SK-N-SH (cell line): ENCODE data around the gene CYBC1. TPM values are rescaled to one million over a fixed set of nuclear protein-coding genes. Genes with fewer than 3 reads are reported as not detected.

ENCODE experiments used
- CTCF ChIA-PET: fragments of 300-600, 350-600 bp; formaldehyde crosslinking; extraction: SDS; loops from one replicate; lab custom pipeline; 2021; lab: Yijun Ruan, JAX
- POLR2A ChIA-PET: fragments of 350-600 bp; sonication (Branson Sonifier 250); formaldehyde crosslinking; extraction: SDS; loops from one replicate; lab custom pipeline; 2020; ENCODE audit warnings: antibody characterized with exemption, inconsistent platforms; lab: Yijun Ruan, JAX
- DNase-seq: peaks from one replicate; pipeline ENCODE4 v3.0.0; 2012
- H2AFZ ChIP-seq: fragments of 200-600 bp; sonication (generic); 2 replicates; pipeline ENCODE4 v1.8.1; 2016; ENCODE audit warnings: antibody characterized with exemption, mild to moderate bottlenecking, low read depth
- H3F3A ChIP-seq: fragments of 200-600 bp; sonication (generic); replicated peaks from 2 replicates; pipeline ENCODE3; 2016; ENCODE audit warnings: antibody characterized with exemption, mild to moderate bottlenecking; ENCODE audit not compliant: insufficient read depth
- H3K27ac ChIP-seq, 2 experiments: fragments of 200-500 bp in 1 of 2; fragments of 200-600 bp in 1 of 2; sonication (Bioruptor generic) in 1 of 2; sonication (generic), shearing (Covaris generic) in 1 of 2; 2 replicates each; pipeline versions ENCODE4 v1.5.1 to v1.6.1; 2014 to 2016; ENCODE audit warnings: low read depth in 2 of 2, inconsistent platforms in 1 of 2, low read length in 1 of 2, mild to moderate bottlenecking in 1 of 2, mixed read lengths in 1 of 2
- H3K27me3 ChIP-seq: fragments of 200-600 bp; sonication (generic), shearing (Covaris generic); 2 replicates; pipeline ENCODE4 v1.6.1; 2016; ENCODE audit warnings: mixed run types; ENCODE audit not compliant: insufficient read depth
- H3K36me3 ChIP-seq, 2 experiments: fragments of 200-500 bp in 1 of 2; fragments of 200-600 bp in 1 of 2; sonication (Bioruptor generic) in 1 of 2; sonication (generic) in 1 of 2; replicated peaks in 1 of 2; 2 replicates each; pipeline versions ENCODE3 to v1.5.1; 2014 to 2016; ENCODE audit warnings: low read length in 1 of 2, mild to moderate bottlenecking in 1 of 2; ENCODE audit not compliant: insufficient read depth in 2 of 2, control insufficient read depth in 1 of 2
- H3K4me1 ChIP-seq, 2 experiments: fragments of 200-500 bp in 1 of 2; fragments of 200-600 bp in 1 of 2; sonication (Bioruptor generic) in 1 of 2; sonication (generic), shearing (Covaris generic) in 1 of 2; 2 replicates each; pipeline versions ENCODE4 v1.5.1 to v1.6.1; 2014 to 2016; ENCODE audit warnings: low read depth in 1 of 2, low read length in 1 of 2, mixed run types in 1 of 2; ENCODE audit not compliant: insufficient read depth in 2 of 2, control insufficient read depth in 1 of 2
- H3K4me2 ChIP-seq: fragments of 200-600 bp; sonication (generic), shearing (Covaris generic); 2 replicates; pipeline ENCODE4 v1.6.1; 2017; ENCODE audit warnings: mixed run types
- H3K4me3 ChIP-seq, 2 experiments: fragments of 200-500 bp in 1 of 2; fragments of 200-600 bp in 1 of 2; sonication (Bioruptor generic) in 1 of 2; sonication (generic), shearing (Covaris generic) in 1 of 2; 2 replicates each; pipeline versions ENCODE4 v1.5.1 to v1.8.1; 2014 to 2016; ENCODE audit warnings: low read depth in 2 of 2, inconsistent platforms in 1 of 2, low read length in 1 of 2, mild to moderate bottlenecking in 1 of 2, mixed read lengths in 1 of 2, moderate library complexity in 1 of 2
- H3K79me2 ChIP-seq: fragments of 200-600 bp; sonication (generic); 2 replicates; pipeline ENCODE4 v1.8.1; 2017; ENCODE audit warnings: mild to moderate bottlenecking; ENCODE audit not compliant: insufficient read depth
- H3K9ac ChIP-seq: fragments of 200-600 bp; sonication (generic); 2 replicates; pipeline ENCODE4 v1.6.1; 2017; ENCODE audit warnings: mixed run types
- H3K9me2 ChIP-seq: fragments of 200-600 bp; sonication (generic); 2 replicates; pipeline ENCODE4 v1.6.1; 2017; ENCODE audit warnings: mixed run types
- H3K9me3 ChIP-seq: fragments of 200-600 bp; sonication (generic); 2 replicates; pipeline ENCODE4 v1.6.1; 2017; ENCODE audit warnings: mixed run types, mild to moderate bottlenecking, moderate library complexity
- H4K20me1 ChIP-seq: fragments of 200-600 bp; sonication (generic); 2 replicates; pipeline ENCODE4 v1.6.1; 2017; ENCODE audit warnings: mild to moderate bottlenecking, mixed run types; ENCODE audit not compliant: insufficient read depth
- CHD2 ChIP-seq: fragments of 150-350 bp; IDR thresholded peaks from 2 replicates; pipeline ENCODE4 v1.6.1; 2018; ENCODE audit warnings: low read length; ENCODE audit not compliant: partially characterized antibody
- EZH2phosphoT487 ChIP-seq: fragments of 200-600 bp; sonication (generic); IDR thresholded peaks from 2 replicates; pipeline ENCODE4 v1.6.1; 2017; ENCODE audit warnings: low read depth, mixed run types, mild to moderate bottlenecking, antibody characterized with exemption, moderate library complexity, borderline replicate concordance
- FOSL2 ChIP-seq: IDR thresholded peaks from 2 replicates; pipeline ENCODE4 v1.4.0; 2012; ENCODE audit warnings: low read depth, mild to moderate bottlenecking, moderate library complexity, borderline replicate concordance
- FOXM1 ChIP-seq: IDR thresholded peaks from 2 replicates; pipeline ENCODE4 v1.4.0; 2012; ENCODE audit warnings: low read depth, mild to moderate bottlenecking
- GATA2 ChIP-seq: sonication (generic); formaldehyde crosslinking; IDR thresholded peaks from 2 replicates; pipeline ENCODE4 v1.5.0; 2020; ENCODE audit warnings: mild to moderate bottlenecking, missing genetic modification reagents
- JUND ChIP-seq: IDR thresholded peaks from 2 replicates; pipeline ENCODE4 v1.4.0; 2012
- NFIC ChIP-seq: IDR thresholded peaks from 2 replicates; pipeline ENCODE4 v1.4.0; 2012; ENCODE audit warnings: borderline replicate concordance
- NRF1 ChIP-seq: IDR thresholded peaks from 2 replicates; pipeline ENCODE4 v1.6.1; 2012; ENCODE audit warnings: low read depth, mild to moderate bottlenecking, low read length
- POLR2AphosphoS5 ChIP-seq: IDR thresholded peaks from 2 replicates; pipeline ENCODE4 v1.6.1; 2012; ENCODE audit warnings: low read depth, low read length
- RAD21 ChIP-seq: IDR thresholded peaks from 2 replicates; pipeline ENCODE4 v1.6.1; 2012; ENCODE audit warnings: mild to moderate bottlenecking, low read length
- RFX5 ChIP-seq: IDR thresholded peaks from 2 replicates; pipeline ENCODE4 v1.6.1; 2012; ENCODE audit warnings: mild to moderate bottlenecking, improper control_type of control experiment, low read length
- RXRA ChIP-seq: IDR thresholded peaks from 2 replicates; pipeline ENCODE4 v1.4.0; 2012; ENCODE audit warnings: low read depth, mild to moderate bottlenecking, borderline replicate concordance
- TAF1 ChIP-seq: IDR thresholded peaks from 2 replicates; pipeline ENCODE4 v1.6.1; 2012; ENCODE audit warnings: low read depth, mild to moderate bottlenecking, low read length, moderate library complexity, borderline replicate concordance
- TEAD4 ChIP-seq: IDR thresholded peaks from 2 replicates; pipeline ENCODE4 v1.4.0; 2012; ENCODE audit warnings: mild to moderate bottlenecking, borderline replicate concordance; ENCODE audit not compliant: insufficient read depth
- USF2 ChIP-seq: fragments of 150-350 bp; IDR thresholded peaks from 2 replicates; pipeline ENCODE4 v1.6.1; 2017; ENCODE audit warnings: antibody characterized with exemption, low read length, low read depth, borderline replicate concordance
- YY1 ChIP-seq: IDR thresholded peaks from 2 replicates; pipeline ENCODE4 v1.4.0; 2012; ENCODE audit warnings: low read depth, mild to moderate bottlenecking
- WGBS: methylation state at CpG from one replicate; pipeline ENCODE4 v1.1.6; 2017; ENCODE audit warnings: low lambda C conversion rate; 5-methylcytosine and 5-hydroxymethylcytosine counted together
- polyA plus RNA-seq, 3 experiments: library from polyadenylated mRNA; depleted of rRNA; stranded (reverse); fragments of >200 nt; gene quantifications; 2 replicates each; pipeline ENCODE4 v1.2.3, GENCODE V29; 2012
- TF ChIP-seq, protein P1 (sequence below): IDR thresholded peaks from 2 replicates; pipeline ENCODE4 v1.4.0; 2012; ENCODE audit warnings: low read depth
- TF ChIP-seq, protein P2 (sequence below): fragments of 150-350 bp; IDR thresholded peaks from 2 replicates; pipeline ENCODE4 v1.6.1; 2016; ENCODE audit warnings: mild to moderate bottlenecking, low read depth, low read length
- TF ChIP-seq, protein P3 (sequence below): IDR thresholded peaks from 2 replicates; pipeline ENCODE4; 2012

CYBC1 gene
- polyA plus RNA-seq, 1 of the 3 experiments (the other 2 are of a cell fraction): 165 TPM

DNA sequence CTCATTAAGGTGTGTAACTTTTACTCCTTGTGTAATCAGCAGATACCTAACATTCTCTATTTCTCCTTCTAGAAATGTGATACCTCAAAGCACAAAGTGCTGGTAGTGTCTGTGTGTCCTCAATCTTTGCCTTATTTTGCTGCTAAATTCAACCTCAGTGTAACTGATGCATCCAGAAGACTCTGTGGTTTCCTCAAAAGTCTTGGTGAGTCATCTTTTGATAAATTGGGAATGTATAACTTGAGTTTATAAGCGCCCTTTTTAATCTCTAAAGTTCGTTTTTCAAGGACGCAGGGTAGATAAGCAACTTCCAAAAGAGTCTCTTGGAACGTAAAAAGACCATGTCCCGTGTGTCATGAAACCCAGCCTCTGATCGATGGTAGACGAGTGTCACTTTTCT, 18.1 kb upstream of the CYBC1 start:
- Histone ChIP-seq H3K9me3 (no peaks in the 10 kb centered on the region), H3K79me2 (no peaks in the 10 kb centered on the region), H3K4me1 (no peaks in the 10 kb centered on the region), H3K27ac (no peak overlapping the region), H3F3A (no peaks in the 10 kb centered on the region), H3K9me2 (no peaks in the 10 kb centered on the region), H3K4me3 (no peak overlapping the region), H3K36me3 (peaks cover 43 to 44% of the 10 kb centered on the region in 2 experiments), H2AFZ (no peak overlapping the region), H3K9ac (no peak overlapping the region), H4K20me1 (no peaks in the 10 kb centered on the region), H3K27me3 (no peaks in the 10 kb centered on the region), H3K4me2 (no peak overlapping the region)
- POLR2A ChIA-PET: no interaction called here
- 92% methylated on average over 7 of the region's 7 CpGs for WGBS
- CTCF ChIA-PET: no interaction called here
- DNase-seq: no peak
- TF ChIP-seq NRF1 (no peak), POLR2AphosphoS5 (no peak), NFIC (no peak), FOSL2 (no peak), EZH2phosphoT487 (no peak), RXRA (no peak), RAD21 (no peak), FOXM1 (no peak), TEAD4 (no peak), RFX5 (no peak), JUND (no peak), CHD2 (no peak), YY1 (no peak)
- TF ChIP-seq, protein P1, sequence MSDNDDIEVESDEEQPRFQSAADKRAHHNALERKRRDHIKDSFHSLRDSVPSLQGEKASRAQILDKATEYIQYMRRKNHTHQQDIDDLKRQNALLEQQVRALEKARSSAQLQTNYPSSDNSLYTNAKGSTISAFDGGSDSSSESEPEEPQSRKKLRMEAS: no peak
- TF ChIP-seq, protein P2, sequence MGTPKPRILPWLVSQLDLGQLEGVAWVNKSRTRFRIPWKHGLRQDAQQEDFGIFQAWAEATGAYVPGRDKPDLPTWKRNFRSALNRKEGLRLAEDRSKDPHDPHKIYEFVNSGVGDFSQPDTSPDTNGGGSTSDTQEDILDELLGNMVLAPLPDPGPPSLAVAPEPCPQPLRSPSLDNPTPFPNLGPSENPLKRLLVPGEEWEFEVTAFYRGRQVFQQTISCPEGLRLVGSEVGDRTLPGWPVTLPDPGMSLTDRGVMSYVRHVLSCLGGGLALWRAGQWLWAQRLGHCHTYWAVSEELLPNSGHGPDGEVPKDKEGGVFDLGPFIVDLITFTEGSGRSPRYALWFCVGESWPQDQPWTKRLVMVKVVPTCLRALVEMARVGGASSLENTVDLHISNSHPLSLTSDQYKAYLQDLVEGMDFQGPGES: no peak
- TF ChIP-seq, protein P3, sequence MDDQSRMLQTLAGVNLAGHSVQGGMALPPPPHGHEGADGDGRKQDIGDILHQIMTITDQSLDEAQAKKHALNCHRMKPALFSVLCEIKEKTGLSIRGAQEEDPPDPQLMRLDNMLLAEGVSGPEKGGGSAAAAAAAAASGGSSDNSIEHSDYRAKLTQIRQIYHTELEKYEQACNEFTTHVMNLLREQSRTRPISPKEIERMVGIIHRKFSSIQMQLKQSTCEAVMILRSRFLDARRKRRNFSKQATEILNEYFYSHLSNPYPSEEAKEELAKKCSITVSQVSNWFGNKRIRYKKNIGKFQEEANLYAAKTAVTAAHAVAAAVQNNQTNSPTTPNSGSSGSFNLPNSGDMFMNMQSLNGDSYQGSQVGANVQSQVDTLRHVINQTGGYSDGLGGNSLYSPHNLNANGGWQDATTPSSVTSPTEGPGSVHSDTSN: no peak

- no peaks in the 10 kb centered on the region for H3K9me3 ChIP-seq
- no peak overlapping the region for H3K4me2 ChIP-seq
- peaks cover 13% of the 10 kb centered on the region; the same call in 1 of the 2 replicates for H3K79me2 ChIP-seq
- no peaks in the 10 kb centered on the region for H4K20me1 ChIP-seq
- no peaks in the 10 kb centered on the region for H3F3A ChIP-seq
- H3K27ac ChIP-seq: no peak overlapping the region
- no peaks in the 10 kb centered on the region for H3K27me3 ChIP-seq
- no peak for DNase-seq
- H3K4me3 ChIP-seq: no peak overlapping the region
- no peak overlapping the region for H3K9ac ChIP-seq
- CTCF ChIA-PET: no interaction called here
- H3K9me2 ChIP-seq: no peaks in the 10 kb centered on the region
- no peak for TF ChIP-seq JUND
- TF ChIP-seq GATA2: no peak
- TF ChIP-seq TAF1: no peak
- no peak for TF ChIP-seq USF2
- TF ChIP-seq, all 33 proteins: peak for 0
- Histone ChIP-seq H3K4me1 (no peaks in the 10 kb centered on the region), H3K36me3 (peaks cover 50 to 53% of the 10 kb centered on the region in 2 experiments), H2AFZ (no peak overlapping the region)
- POLR2A ChIA-PET: no interaction called here
- 85% methylated on average over 7 of the region's 7 CpGs for WGBS
Measured at GRCh38 chr17:82465023-82465603, 14.6 kb upstream of the CYBC1 start.
